Stomach smooth muscle (tissue), 2 donors: Measurements from ENCODE around the gene THAP4.
A peak's percentile ranks its signal among the peaks of the same experiment; 100 is the strongest.

Experiments
- H3K27ac ChIP-seq: one replicate; pipeline ENCODE4 v1.7.0; 2013; ENCODE audit warnings: mild to moderate bottlenecking, low read length, inconsistent platforms
- H3K27me3 ChIP-seq, 2 donors: one replicate each; pipeline ENCODE4 v1.7.0; 2013; ENCODE audit warnings: low read length in 2 of 2; ENCODE audit not compliant: insufficient read depth in 2 of 2, control insufficient read depth in 1 of 2
- H3K36me3 ChIP-seq, 2 donors: one replicate each; pipeline ENCODE4 v1.7.0; 2013; ENCODE audit warnings: low read length in 2 of 2; ENCODE audit not compliant: control insufficient read depth in 2 of 2, insufficient read depth in 2 of 2
- H3K4me1 ChIP-seq: one replicate; pipeline ENCODE4 v1.7.0; 2013; ENCODE audit warnings: low read length; ENCODE audit not compliant: control insufficient read depth, insufficient read depth
- H3K4me3 ChIP-seq, 2 donors: one replicate each; pipeline ENCODE4 v1.7.0; 2013; ENCODE audit warnings: low read length in 2 of 2
- H3K9ac ChIP-seq, 2 donors: one replicate each; pipeline ENCODE4 v1.7.0; 2013; ENCODE audit warnings: low read length in 2 of 2, mild to moderate bottlenecking in 1 of 2
- H3K9me3 ChIP-seq, 2 donors: one replicate each; pipeline ENCODE4 v1.7.0; 2013; ENCODE audit warnings: low read length in 2 of 2; ENCODE audit not compliant: control insufficient read depth in 2 of 2
- donor health status: healthy.
- donor health status: Pancreatic carcinoma.

THAP4 gene, protein sequence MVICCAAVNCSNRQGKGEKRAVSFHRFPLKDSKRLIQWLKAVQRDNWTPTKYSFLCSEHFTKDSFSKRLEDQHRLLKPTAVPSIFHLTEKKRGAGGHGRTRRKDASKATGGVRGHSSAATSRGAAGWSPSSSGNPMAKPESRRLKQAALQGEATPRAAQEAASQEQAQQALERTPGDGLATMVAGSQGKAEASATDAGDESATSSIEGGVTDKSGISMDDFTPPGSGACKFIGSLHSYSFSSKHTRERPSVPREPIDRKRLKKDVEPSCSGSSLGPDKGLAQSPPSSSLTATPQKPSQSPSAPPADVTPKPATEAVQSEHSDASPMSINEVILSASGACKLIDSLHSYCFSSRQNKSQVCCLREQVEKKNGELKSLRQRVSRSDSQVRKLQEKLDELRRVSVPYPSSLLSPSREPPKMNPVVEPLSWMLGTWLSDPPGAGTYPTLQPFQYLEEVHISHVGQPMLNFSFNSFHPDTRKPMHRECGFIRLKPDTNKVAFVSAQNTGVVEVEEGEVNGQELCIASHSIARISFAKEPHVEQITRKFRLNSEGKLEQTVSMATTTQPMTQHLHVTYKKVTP

DNA sequence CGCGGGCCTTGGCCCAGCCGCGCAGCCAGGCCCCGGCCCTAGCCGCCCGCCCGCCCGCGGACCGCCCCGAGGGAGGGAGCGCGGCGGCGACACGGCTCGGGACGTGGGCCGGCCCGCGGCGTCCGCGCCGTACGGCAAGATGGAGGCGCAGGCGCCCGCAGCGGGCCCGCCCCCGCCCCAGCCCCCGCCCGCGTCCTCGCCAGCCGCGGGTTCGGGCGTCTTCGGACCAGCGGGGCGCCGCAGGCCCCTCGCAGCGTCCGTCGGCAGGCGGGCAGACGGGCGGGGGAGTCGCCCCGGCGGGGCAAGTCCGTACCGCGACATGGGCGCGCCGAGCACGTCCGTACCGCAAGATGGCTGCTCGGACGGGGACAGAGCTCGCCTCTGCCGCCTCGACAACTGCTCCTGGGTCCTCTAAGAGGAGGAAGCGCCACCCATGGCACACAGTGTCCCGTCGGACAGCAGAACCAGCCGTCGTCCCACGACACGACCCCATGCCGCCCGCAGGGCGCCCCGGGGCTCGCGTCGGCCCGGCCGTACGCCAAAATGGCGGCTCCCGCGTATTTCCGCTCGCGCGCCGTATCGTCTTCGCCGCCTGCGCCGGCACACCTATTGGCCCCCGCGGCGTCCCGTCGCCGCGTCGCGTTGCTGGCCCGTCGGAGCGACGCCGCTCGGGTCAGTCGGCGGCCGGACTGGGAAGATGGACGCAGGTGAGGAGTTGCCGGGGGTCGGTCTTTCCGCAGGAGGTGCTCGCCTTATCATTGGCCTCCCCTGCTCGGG lies at the start of gene THAP4, which contains the start of gene ATG4B:
THAP4 (minus strand) TSS at position 141 of the 777 bp plus-strand sequence. CDS start 141 bp downstream, outside the sequence.
ATG4B (plus strand) TSS at position 676 of the 777 bp plus-strand sequence; CDS start at position 698, 22 bp downstream.
- H3K27ac ChIP-seq: peak within 1 kb of the TSS; percentile 93
- peaks cover 15 to 16% of the 10 kb centered on the region in 2 donors for H3K36me3 ChIP-seq
- H3K9me3 ChIP-seq: no peaks in the 10 kb centered on the region
- peak within 1 kb of the TSS; percentile 70 to 90 for H3K4me3 ChIP-seq
- H3K9ac ChIP-seq: peak within 1 kb of the TSS; percentile 93 to 97
- peaks cover 50% of the 10 kb centered on the region for H3K4me1 ChIP-seq
- H3K27me3 ChIP-seq: no peaks in the 10 kb centered on the region

- H3K36me3 ChIP-seq: peaks cover 8 to 11% of the 10 kb centered on the region in 2 donors
Measured at GRCh38 chr2:241686324-241686649, 49.3 kb upstream of the THAP4 start.

GRCh38 chr2:241680827-241681599 lies 44.1 kb upstream of the THAP4 start:
- Histone ChIP-seq H3K9ac (no peak overlapping the region), H3K27me3 (no peaks in the 10 kb centered on the region), H3K9me3 (no peaks in the 10 kb centered on the region), H3K27ac (peak overlapping the region; percentile 6), H3K4me1 (peaks cover 10% of the 10 kb centered on the region), H3K4me3 (no peak overlapping the region), H3K36me3 (peaks cover 11 to 21% of the 10 kb centered on the region in 2 donors)

More at GRCh38 chr2:241686324-241686649, 49.3 kb upstream of the THAP4 start:
- peaks cover 19% of the 10 kb centered on the region for H3K4me1 ChIP-seq
- peak overlapping the region; percentile 52 to 60 for H3K9ac ChIP-seq
- no peak overlapping the region for H3K27ac ChIP-seq
- H3K9me3 ChIP-seq: no peaks in the 10 kb centered on the region
- H3K27me3 ChIP-seq: no peaks in the 10 kb centered on the region
- peak overlapping the region; percentile 80 to 92 for H3K4me3 ChIP-seq

DNA sequence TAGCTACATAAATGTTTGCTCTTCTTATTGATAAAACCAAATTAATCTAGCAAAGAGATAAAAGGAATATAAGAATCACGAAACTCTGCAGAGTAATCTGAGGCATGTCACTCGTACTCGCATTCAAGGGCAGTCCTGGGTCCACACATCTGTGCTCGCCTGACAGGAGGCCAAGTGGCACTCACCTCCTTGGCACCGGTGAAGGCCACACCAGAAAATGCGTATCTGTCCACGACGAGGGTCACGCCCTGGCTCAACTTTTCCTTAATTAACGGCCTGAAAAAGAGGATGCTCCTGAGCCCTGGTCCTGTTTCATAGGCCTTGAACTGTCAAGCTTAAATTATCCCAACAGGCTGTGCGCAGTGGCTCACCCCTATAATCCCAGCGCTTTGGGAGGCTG lies 43.1 kb upstream of the THAP4 start:
- no peaks in the 10 kb centered on the region for H3K27me3 ChIP-seq
- H3K9ac ChIP-seq: no peak overlapping the region
- peaks cover 3% of the 10 kb centered on the region for H3K4me1 ChIP-seq
- H3K36me3 ChIP-seq: peaks cover 9 to 21% of the 10 kb centered on the region in 2 donors
- H3K9me3 ChIP-seq: no peaks in the 10 kb centered on the region
- H3K27ac ChIP-seq: no peak overlapping the region
- H3K4me3 ChIP-seq: no peak overlapping the region

GRCh38 chr2:241678784-241679540 lies 42.0 kb upstream of the THAP4 start:
- Histone ChIP-seq H3K27ac (no peak overlapping the region), H3K9ac (no peak overlapping the region), H3K27me3 (no peaks in the 10 kb centered on the region), H3K4me1 (peaks cover 7% of the 10 kb centered on the region), H3K4me3 (no peak overlapping the region), H3K36me3 (peaks cover 9 to 26% of the 10 kb centered on the region in 2 donors), H3K9me3 (no peaks in the 10 kb centered on the region)

DNA sequence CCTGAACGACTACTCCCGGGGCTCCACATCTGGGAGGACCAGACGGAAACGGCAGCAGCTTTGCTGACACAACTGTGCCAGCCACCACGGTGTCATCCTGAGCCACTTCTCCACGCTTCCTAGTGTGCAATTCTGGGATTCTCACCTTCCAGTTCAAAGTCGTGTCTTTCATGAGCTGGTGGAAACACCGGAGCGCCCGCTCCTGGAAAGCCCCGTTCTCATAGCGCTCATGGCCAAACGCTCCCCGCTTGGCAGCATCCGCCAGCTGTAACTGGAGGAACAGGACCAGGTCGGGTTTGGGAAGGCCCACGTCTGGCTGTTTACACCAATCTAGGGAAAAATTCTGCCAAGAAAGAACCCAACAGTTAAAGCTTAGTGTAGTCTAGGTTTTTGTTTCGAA lies 41.3 kb upstream of the THAP4 start:
- Histone ChIP-seq H3K4me1 (peaks cover 8% of the 10 kb centered on the region), H3K27ac (no peak overlapping the region), H3K36me3 (peaks cover 9 to 27% of the 10 kb centered on the region in 2 donors), H3K9ac (no peak overlapping the region), H3K9me3 (no peaks in the 10 kb centered on the region), H3K27me3 (no peaks in the 10 kb centered on the region), H3K4me3 (no peak overlapping the region)

GRCh38 chr2:241677392-241677791 lies 40.4 kb upstream of the THAP4 start:
- Histone ChIP-seq H3K27ac (no peak overlapping the region), H3K9me3 (no peaks in the 10 kb centered on the region), H3K4me3 (no peak overlapping the region), H3K4me1 (peaks cover 8% of the 10 kb centered on the region), H3K27me3 (no peaks in the 10 kb centered on the region), H3K36me3 (peaks cover 9 to 27% of the 10 kb centered on the region in 2 donors), H3K9ac (no peak overlapping the region)

DNA sequence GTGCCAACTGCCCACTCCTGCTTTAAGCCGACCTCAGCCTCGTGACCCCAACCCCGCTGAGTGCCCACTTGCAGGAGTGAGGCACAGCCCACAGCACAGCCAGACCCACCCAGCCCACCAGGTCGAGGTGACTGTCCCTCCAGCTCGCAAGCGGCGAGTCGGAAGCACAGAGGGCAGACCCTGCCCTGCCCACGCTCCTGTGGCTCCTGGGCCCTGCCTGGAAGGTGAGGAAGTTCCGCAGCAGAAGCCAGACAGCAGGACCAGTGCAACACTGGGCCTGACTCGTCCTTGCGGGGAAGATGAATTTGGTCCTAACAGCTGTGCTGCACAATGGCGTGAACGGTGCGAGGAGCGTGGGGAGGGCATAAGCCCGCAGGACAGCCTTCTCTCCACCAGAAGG lies 39.7 kb upstream of the THAP4 start:
- Histone ChIP-seq H3K9me3 (no peaks in the 10 kb centered on the region), H3K27ac (no peak overlapping the region), H3K36me3 (peaks cover 13 to 26% of the 10 kb centered on the region in 2 donors), H3K4me3 (no peak overlapping the region), H3K27me3 (no peaks in the 10 kb centered on the region), H3K4me1 (peaks cover 8% of the 10 kb centered on the region), H3K9ac (no peak overlapping the region)

- Histone ChIP-seq H3K36me3 (peaks cover 14 to 27% of the 10 kb centered on the region in 2 donors), H3K9me3 (no peaks in the 10 kb centered on the region), H3K4me1 (peaks cover 5% of the 10 kb centered on the region), H3K4me3 (no peak overlapping the region), H3K9ac (no peak overlapping the region), H3K27me3 (no peaks in the 10 kb centered on the region), H3K27ac (no peak overlapping the region)
Measured at GRCh38 chr2:241675885-241676284, 38.9 kb upstream of the THAP4 start.
